Muscle layer of colon (tissue), 2 donors: ENCODE measurements around the gene FAM118B.

Source experiments
- H3K27ac ChIP-seq: one replicate; pipeline ENCODE4 v1.7.0; 2013; ENCODE audit warnings: low read depth, mild to moderate bottlenecking, low read length, moderate library complexity
- H3K27me3 ChIP-seq, 2 donors: one replicate each; pipeline ENCODE4 v1.7.0; 2013; ENCODE audit warnings: low read length in 2 of 2, mild to moderate bottlenecking in 2 of 2; ENCODE audit not compliant: insufficient read depth in 2 of 2, control insufficient read depth in 1 of 2
- H3K36me3 ChIP-seq: one replicate; pipeline ENCODE4 v1.7.0; 2013; ENCODE audit warnings: mild to moderate bottlenecking, low read length; ENCODE audit not compliant: insufficient read depth
- H3K4me1 ChIP-seq: one replicate; pipeline ENCODE4 v1.7.0; 2013; ENCODE audit warnings: mild to moderate bottlenecking, low read length; ENCODE audit not compliant: insufficient read depth
- H3K4me3 ChIP-seq, 2 donors: one replicate each; pipeline ENCODE4 v1.7.0; 2013; ENCODE audit warnings: low read length in 2 of 2, low read depth in 1 of 2, mild to moderate bottlenecking in 1 of 2, moderate library complexity in 1 of 2
- H3K9ac ChIP-seq: one replicate; pipeline ENCODE4 v1.7.0; 2013; ENCODE audit warnings: low read length
- H3K9me3 ChIP-seq: one replicate; pipeline ENCODE4 v1.7.0; 2013; ENCODE audit warnings: mild to moderate bottlenecking, low read length
- donor health status: abdominal sarcoma.
- donor health status: Adenocarcinoma of cecum.

The FAM118B gene

GRCh38 chr11:126263489-126263888, 51.9 kb downstream of the FAM118B start:
- Histone ChIP-seq H3K36me3 (peaks cover 55% of the 10 kb centered on the region), H3K9me3 (no peaks in the 10 kb centered on the region), H3K27me3 (no peaks in the 10 kb centered on the region), H3K9ac (no peak overlapping the region), H3K4me3 (no peak overlapping the region), H3K27ac (no peak overlapping the region), H3K4me1 (peaks cover 13% of the 10 kb centered on the region)

- Histone ChIP-seq H3K4me1 (peaks cover 18% of the 10 kb centered on the region), H3K4me3 (no peak overlapping the region), H3K27ac (no peak overlapping the region), H3K36me3 (peaks cover 55% of the 10 kb centered on the region), H3K27me3 (no peaks in the 10 kb centered on the region), H3K9ac (no peak overlapping the region), H3K9me3 (no peaks in the 10 kb centered on the region)
Observed at GRCh38 chr11:126265811-126266210, 54.2 kb downstream of the FAM118B start.

DNA sequence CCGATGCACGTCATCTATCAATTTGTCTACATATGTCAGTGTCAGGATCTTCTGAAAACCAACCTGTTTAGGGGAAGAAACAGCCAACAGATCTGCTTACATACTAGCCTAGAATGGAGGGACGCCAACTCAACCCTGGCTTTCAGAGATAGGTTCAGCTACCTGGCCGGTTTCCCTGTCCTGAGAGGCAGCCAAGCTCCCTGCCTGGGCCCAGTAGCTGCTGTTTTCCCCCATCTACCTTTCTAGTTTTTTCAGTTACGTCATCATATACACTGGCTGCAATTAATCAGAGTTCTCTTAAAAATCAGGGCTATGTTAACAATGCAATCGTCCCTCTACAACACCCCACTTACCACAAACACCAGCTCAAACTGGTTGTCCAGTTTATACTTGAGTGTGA, 56.1 kb downstream of the FAM118B start:
- Histone ChIP-seq H3K27ac (peak overlapping the region; percentile 57), H3K27me3 (no peaks in the 10 kb centered on the region), H3K36me3 (peaks cover 48% of the 10 kb centered on the region), H3K4me1 (peaks cover 18% of the 10 kb centered on the region), H3K9ac (peak overlapping the region; percentile 41), H3K4me3 (peak overlapping the region; percentile 58 to 67), H3K9me3 (no peaks in the 10 kb centered on the region)

- Histone ChIP-seq H3K4me3 (peak overlapping the region; percentile 58 to 67), H3K36me3 (peaks cover 49% of the 10 kb centered on the region), H3K27me3 (no peaks in the 10 kb centered on the region), H3K9ac (peak overlapping the region; percentile 41), H3K9me3 (no peaks in the 10 kb centered on the region), H3K4me1 (peaks cover 18% of the 10 kb centered on the region), H3K27ac (peak overlapping the region; percentile 64)
Observed at GRCh38 chr11:126268361-126268707, 56.8 kb downstream of the FAM118B start.

- Histone ChIP-seq H3K27me3 (no peaks in the 10 kb centered on the region), H3K9ac (peak within 1 kb of the TSS; percentile 93), H3K9me3 (no peaks in the 10 kb centered on the region), H3K36me3 (peaks cover 49% of the 10 kb centered on the region), H3K4me1 (peaks cover 18% of the 10 kb centered on the region), H3K27ac (peak within 1 kb of the TSS; percentile 90), H3K4me3 (peak within 1 kb of the TSS; percentile 59 to 98)
Observed at GRCh38 chr11:126268708-126269579, 57.4 kb downstream of the FAM118B start, which contains the start of the genes FOXRED1 and SRPRA. Gene FOXRED1 (plus strand): TSS chr11:126269154. CDS start chr11:126269207, 53 bp downstream. Gene SRPRA (minus strand): TSS chr11:126268895. CDS start chr11:126268804, 91 bp downstream.

GRCh38 chr11:126277322-126277721, 65.7 kb downstream of the FAM118B start:
- no peak overlapping the region for H3K9ac ChIP-seq
- no peak overlapping the region for H3K4me3 ChIP-seq
- no peaks in the 10 kb centered on the region for H3K27me3 ChIP-seq
- H3K36me3 ChIP-seq = peaks cover 29% of the 10 kb centered on the region
- H3K27ac ChIP-seq = no peak overlapping the region
- no peaks in the 10 kb centered on the region for H3K9me3 ChIP-seq
- H3K4me1 ChIP-seq = peaks cover 7% of the 10 kb centered on the region

- Histone ChIP-seq H3K4me1 (peaks cover 10% of the 10 kb centered on the region), H3K9ac (no peak overlapping the region), H3K27me3 (no peaks in the 10 kb centered on the region), H3K4me3 (no peak overlapping the region), H3K27ac (no peak overlapping the region), H3K9me3 (no peaks in the 10 kb centered on the region), H3K36me3 (peaks cover 26% of the 10 kb centered on the region)
Observed at GRCh38 chr11:126277780-126278179, 66.2 kb downstream of the FAM118B start.

DNA sequence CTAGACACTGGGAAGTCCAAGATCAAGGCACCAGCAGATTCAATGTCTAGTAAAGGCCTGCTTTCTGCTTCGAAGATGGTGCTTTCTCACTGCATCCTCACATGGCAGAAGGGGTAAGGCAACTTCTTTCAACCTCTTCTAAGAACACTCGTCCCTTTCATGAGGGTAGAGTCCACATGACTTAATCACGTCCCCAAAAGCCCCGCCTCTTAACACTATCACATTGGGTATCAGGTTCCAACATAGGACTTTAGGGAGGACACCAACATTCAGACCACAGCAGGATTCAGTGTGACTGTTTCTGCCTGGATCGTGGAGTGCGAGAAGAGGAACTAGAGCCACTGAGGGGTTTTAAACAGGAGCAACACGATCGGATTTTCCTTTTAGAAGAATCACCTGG, 67.6 kb downstream of the FAM118B start:
- Histone ChIP-seq H3K9me3 (no peaks in the 10 kb centered on the region), H3K9ac (no peak overlapping the region), H3K36me3 (peaks cover 13% of the 10 kb centered on the region), H3K27ac (no peak overlapping the region), H3K4me1 (peaks cover 10% of the 10 kb centered on the region), H3K4me3 (no peak overlapping the region), H3K27me3 (no peaks in the 10 kb centered on the region)

GRCh38 chr11:126280595-126280994, 69.0 kb downstream of the FAM118B start:
- Histone ChIP-seq H3K4me1 (peaks cover 10% of the 10 kb centered on the region), H3K36me3 (peaks cover 5% of the 10 kb centered on the region), H3K9me3 (no peaks in the 10 kb centered on the region), H3K27me3 (no peaks in the 10 kb centered on the region), H3K27ac (no peak overlapping the region), H3K9ac (no peak overlapping the region), H3K4me3 (no peak overlapping the region)

DNA sequence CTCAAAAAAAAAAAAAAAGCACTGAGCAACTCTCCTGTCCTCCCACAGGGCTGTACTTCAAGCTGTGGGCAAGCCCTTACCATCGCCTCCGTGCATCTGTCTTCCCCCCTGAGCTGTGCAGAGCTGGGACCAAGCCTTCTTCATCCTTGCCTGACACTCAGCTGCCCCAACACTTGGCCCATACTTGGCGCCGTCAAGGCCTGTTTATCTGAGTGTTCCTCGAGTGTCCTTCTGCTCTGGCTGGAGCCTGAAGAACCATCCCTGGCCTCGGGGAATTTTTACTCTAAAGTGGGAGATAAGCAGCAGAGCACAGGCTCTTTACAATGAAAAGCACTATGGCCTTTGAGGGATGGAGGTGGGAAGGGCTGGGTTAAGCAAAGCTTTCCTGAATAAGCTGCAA, 69.7 kb downstream of the FAM118B start:
- Histone ChIP-seq H3K4me3 (no peak overlapping the region), H3K9ac (no peak overlapping the region), H3K4me1 (peaks cover 10% of the 10 kb centered on the region), H3K9me3 (no peaks in the 10 kb centered on the region), H3K27me3 (no peaks in the 10 kb centered on the region), H3K27ac (no peak overlapping the region), H3K36me3 (no peaks in the 10 kb centered on the region)

DNA sequence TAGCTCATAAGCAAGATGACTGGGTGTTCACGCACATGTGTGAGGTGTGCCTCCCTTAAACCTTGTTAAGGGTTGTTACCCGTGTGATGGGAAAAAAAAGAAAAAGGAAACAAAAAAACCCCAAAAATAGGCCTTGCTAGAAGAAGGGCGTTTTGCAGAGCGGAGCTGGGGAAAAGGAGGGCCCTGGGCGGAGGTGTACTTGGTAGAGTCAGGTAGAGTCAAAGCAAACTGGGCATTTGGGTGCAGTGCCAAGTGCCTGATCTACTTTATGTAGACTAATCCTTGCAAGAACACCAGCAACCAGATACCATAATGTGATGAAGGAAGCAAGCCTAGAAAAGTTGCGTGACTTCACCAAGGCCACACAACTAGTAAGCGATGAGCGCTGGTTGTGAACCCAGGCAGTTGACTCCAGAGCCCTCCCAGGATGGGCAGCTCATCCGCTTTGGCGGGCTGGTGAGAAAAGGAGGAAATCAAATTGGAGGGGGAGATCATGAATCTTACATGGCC, 70.1 kb downstream of the FAM118B start:
- Histone ChIP-seq H3K4me3 (peak overlapping the region in 1 of 2 donors; percentile 95), H3K27ac (peak overlapping the region; percentile 78), H3K9ac (peak overlapping the region; percentile 38), H3K9me3 (no peaks in the 10 kb centered on the region), H3K27me3 (no peaks in the 10 kb centered on the region), H3K4me1 (peaks cover 10% of the 10 kb centered on the region), H3K36me3 (no peaks in the 10 kb centered on the region)
